ENCODE measurements around the gene DYNC1I1.

The DYNC1I1 gene

DNA sequence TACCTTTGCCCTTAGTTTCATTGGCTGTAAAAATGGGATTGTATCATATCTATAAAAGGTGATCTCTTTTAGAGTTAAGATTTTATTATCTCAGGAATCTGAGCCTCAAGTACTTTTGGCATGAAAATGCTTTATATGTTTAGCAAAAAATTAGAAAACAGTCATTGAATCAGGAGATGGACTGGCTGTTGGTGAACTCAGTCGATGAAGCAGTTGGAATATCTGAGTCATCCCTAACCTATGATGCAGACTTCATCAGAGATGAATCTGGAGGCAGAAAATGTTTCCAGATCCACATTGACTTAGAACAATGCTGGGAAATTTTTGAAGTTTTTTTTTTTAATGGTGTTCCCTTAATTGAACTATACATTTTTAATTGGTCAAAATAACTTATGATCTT is 321.1 kb downstream of the DYNC1I1 start:
- DNase-seq, result no peak

DNA sequence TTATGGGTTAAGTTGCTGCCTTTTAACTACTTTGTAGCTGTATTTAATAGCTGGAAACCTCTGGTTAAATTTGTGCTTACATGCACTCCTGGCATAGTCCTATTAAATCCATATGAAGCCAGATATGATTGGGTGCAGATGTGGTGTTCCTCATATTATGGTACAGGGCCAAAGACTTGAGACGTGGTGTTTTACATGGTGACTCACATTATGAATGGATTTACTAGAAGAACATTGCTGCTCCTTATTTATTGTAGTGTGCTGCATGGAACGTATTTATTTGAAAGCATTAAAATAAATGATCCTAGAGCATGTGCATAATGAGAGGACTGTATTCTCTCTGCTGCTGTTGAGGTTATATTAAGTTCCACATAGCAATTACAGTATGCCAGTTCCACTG is 325.5 kb downstream of the DYNC1I1 start:
- DNase-seq, result no peak

DNA sequence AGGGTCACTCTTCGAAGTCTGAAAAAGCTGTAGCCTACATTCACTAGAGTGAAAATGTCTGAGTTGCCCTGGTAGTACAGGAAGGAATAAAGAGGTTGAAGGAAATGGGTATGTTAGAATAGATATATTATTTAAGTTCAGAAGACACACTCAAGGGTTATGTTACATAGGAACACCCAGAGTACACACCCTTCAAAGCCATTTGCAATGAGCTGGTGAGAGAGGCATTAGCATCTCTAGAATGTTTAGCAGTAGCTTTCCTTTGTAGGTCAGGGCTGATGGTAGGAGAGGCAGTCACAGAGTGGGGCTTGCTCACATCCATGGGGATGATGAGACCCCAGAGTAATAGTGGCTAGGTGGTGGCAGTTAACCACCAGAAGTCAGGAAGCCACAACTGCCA is 328.4 kb downstream of the DYNC1I1 start:
- DNase-seq, result no peak

- no peak for DNase-seq
These were observed 329.9 kb downstream of the DYNC1I1 start for GRCh38 chr7:96102096-96102811.

GRCh38 chr7:96104984-96105383 is 332.6 kb downstream of the DYNC1I1 start:
- DNase-seq, result no peak

DNA sequence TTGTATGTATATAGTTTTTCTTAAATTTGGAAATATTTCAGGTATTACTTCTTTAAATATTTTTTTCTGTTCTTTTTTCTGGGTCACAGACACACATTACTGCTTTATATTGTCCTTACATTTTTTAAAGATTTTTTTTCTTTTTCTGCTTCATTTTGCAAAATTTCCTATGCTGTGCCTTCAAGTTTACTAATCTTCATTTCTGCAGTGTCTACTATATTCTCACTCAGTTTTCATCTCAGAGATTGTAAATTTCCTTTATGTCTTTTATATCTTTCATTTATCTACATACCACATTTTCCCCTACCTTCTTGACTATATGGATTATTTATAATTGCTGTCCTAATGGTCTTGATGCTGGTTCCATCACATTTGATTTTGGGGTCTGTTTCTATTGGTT is 339.1 kb downstream of the DYNC1I1 start:
- DNase-seq, result no peak

GRCh38 chr7:96114190-96114589 is 341.8 kb downstream of the DYNC1I1 start:
- no peak for DNase-seq

DNA sequence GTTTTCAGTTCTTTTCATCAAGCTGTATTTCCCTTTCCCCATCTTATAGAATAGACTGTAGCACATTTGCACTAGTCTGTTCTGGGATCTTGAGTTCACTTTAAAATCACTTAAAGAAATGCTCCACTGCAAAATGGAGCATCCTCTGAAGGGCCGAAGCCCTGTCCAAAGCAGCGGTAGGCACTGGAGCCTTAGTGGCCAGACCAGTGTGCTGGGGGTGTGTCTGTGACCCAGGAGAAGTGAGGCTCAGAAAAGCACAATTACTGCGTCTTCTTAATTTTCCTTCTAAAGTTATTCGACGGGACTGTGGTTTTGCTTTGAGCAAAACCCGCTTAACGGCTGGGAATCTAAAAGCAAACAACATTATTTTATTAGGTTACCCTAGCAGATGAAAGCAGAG is 343.8 kb downstream of the DYNC1I1 start:
- no peak for DNase-seq

- no peak for DNase-seq
These were observed 346.2 kb downstream of the DYNC1I1 start for GRCh38 chr7:96118449-96119001.

- DNase-seq, result no peak
These were observed 348.3 kb downstream of the DYNC1I1 start for GRCh38 chr7:96120445-96121225.

- DNase-seq, result no peak
These were observed 349.4 kb downstream of the DYNC1I1 start for GRCh38 chr7:96121752-96122151.

DNA sequence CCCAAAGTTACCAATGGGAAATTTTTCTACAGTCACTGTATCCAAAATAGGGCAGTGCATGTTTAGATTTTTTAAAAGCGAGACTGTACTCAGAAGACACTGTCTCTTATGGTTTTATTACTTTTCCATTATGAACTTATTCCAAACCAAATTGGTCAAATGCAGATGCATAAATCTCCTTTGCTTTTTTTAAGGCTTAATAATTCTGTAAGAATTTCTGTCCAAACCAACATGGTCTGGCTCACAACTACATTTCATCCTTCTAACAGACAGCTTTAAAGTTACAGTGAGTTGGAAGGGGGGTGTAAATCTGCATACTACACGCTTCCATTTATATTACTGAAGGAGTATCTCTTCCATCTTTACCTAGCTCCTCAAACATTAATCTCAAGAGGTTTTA is 350.4 kb downstream of the DYNC1I1 start:
- no peak for DNase-seq

DNA sequence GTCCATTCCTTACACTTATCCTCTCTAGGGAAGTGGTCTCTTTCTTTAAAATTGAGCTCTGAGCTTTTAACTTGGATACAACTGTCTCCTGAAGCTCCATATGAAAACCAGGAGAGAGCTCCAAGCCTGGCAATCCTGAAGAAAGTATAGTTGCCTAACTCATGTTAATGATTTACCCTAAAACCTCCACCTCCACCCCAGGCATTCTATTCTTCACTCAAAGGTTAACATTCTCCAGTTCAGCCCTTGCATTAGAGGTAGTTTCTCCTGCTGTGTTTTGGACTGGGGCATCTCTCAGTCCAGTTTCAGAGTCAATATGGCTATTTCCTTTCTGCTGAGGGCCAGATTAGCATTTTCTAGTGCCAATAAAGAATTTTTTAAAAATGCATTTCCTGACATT is 354.0 kb downstream of the DYNC1I1 start:
- DNase-seq, result no peak

- no peak for DNase-seq
These were observed 355.4 kb downstream of the DYNC1I1 start for GRCh38 chr7:96127746-96128145.

GRCh38 chr7:96131525-96131924 is 359.2 kb downstream of the DYNC1I1 start:
- no peak for DNase-seq

- no peak for DNase-seq
These were observed 362.9 kb downstream of the DYNC1I1 start for GRCh38 chr7:96135241-96135640.

- no peak for DNase-seq
These were observed 364.4 kb downstream of the DYNC1I1 start for GRCh38 chr7:96136600-96137239.

- no peak for DNase-seq
These were observed 371.3 kb downstream of the DYNC1I1 start for GRCh38 chr7:96143495-96144259.

DNA sequence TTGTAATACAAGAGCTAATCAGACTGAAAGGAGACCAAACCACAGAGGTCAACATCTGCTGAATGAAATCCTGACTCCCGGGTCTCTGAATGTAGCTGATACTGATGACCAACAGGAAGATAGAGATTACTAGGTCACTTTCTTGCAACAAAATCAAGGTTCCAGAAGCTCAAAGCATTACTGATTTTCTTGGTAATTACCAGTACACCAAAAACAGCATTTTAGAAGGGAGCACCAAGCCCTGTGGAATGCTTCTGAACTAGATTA is 371.8 kb downstream of the DYNC1I1 start:
- DNase-seq, result no peak

Data from stimulated activated CD4-positive, alpha-beta T cell treated with anti-CD3 and anti-CD28 coated beads, Interleukin-2, amount 100 ng/mL, for 48 hours (primary cell).